Mucosa of descending colon (tissue), 3 donors: ENCODE data around the gene LRBA. TPM values are rescaled to one million over a fixed set of nuclear protein-coding genes. Genes with fewer than 3 reads are reported as not detected.

Experiments
- ATAC-seq: fragments of 200-7000 bp; cut with Tn5 transposase; one replicate; pipeline ENCODE4 v1.9.1; 2020; ENCODE audit warnings: mild to moderate bottlenecking, moderate library complexity
- DNase-seq, 3 donors: peaks; one replicate each; pipeline ENCODE4 v3.0.0-alpha.2; 2020
- H3K36me3 ChIP-seq: fragments of 200-600 bp; one replicate; pipeline ENCODE4 v1.8.0; 2021; ENCODE audit warnings: low read depth, mild to moderate bottlenecking
- H3K4me1 ChIP-seq: fragments of 200-600 bp; one replicate; pipeline ENCODE4 v1.8.0; 2021; ENCODE audit warnings: low read depth, mild to moderate bottlenecking
- H3K4me3 ChIP-seq: fragments of 200-600 bp; one replicate; pipeline ENCODE4 v1.8.0; 2021; ENCODE audit warnings: mild to moderate bottlenecking
- H3K9me3 ChIP-seq: fragments of 200-600 bp; one replicate; pipeline ENCODE4 v1.8.0; 2021; ENCODE audit warnings: mild to moderate bottlenecking
- CTCF ChIP-seq: fragments of 200-600 bp; IDR thresholded peaks from one replicate; pipeline ENCODE4 v1.8.0; 2022; ENCODE audit warnings: antibody characterized with exemption, mild to moderate bottlenecking
- intact Hi-C, 2 donors: fragments of 100-400 bp; cut with DNase I in 1 of 2; cut with micrococcal nuclease in 1 of 2; formaldehyde crosslinking; loops; one replicate each; pipeline versions ENCODE4 v1.11.0 to v1.11.1; 2022; cut with DNase I, micrococcal nuclease
- total RNA-seq, 3 donors: library from RNA; stranded (reverse); fragmentation: NEBNext Ultra II Directional in 2 of 3; extraction: Animal tissue kit (Norgen Biotek cat#: 25700) in 2 of 3; gene quantifications; one replicate each; pipeline versions ENCODE4 v1.2.1 to v1.2.4, GENCODE V29; 2021 to 2023
- donor health status: DM: no; HTN: no; CAD: no; lungs with moderate emphysema.
- donor health status: DM: no; HTN: no; CAD: no.
- donor health status: DM: no; HTN: yes; CAD: no.

Gene LRBA
- total RNA-seq, 3 donors from 2014 or later: 69.8 to 98.4 (median 76.2) TPM

GRCh38 chr4:150582146-150582872, 432.8 kb downstream of the LRBA start, which contains the start of gene MAB21L2:
TSS of gene MAB21L2 (plus strand) at chr4:150582151. CDS start at chr4:150583030, 879 bp downstream.
- intact Hi-C loops: loop anchor here in 1 of 2 donors (5.0 kb wide), 1 partner anchor 280 kb away; no protein-coding TSS in a partner anchor
- H3K4me1 ChIP-seq: no peaks in the 10 kb centered on the region
- no peaks in the 10 kb centered on the region for H3K9me3 ChIP-seq
- TF ChIP-seq CTCF: no peak
- H3K4me3 ChIP-seq: peak within 1 kb of the TSS; percentile 13
- ATAC-seq: no peak
- no peaks in the 10 kb centered on the region for H3K36me3 ChIP-seq
- DNase-seq: no peak

GRCh38 chr4:150581641-150582051, 433.4 kb downstream of the LRBA start:
- no peak for TF ChIP-seq CTCF
- DNase-seq (peak; percentile 30 to 55 (median 50)), ATAC-seq (peak; percentile 65)
- H3K4me3 ChIP-seq: no peak overlapping the region
- H3K4me1 ChIP-seq: no peaks in the 10 kb centered on the region
- intact Hi-C loops: loop anchor here in 1 of 2 donors (5.0 kb wide), 1 partner anchor 279 kb away; no protein-coding TSS in a partner anchor
- no peaks in the 10 kb centered on the region for H3K9me3 ChIP-seq
- H3K36me3 ChIP-seq: no peaks in the 10 kb centered on the region

GRCh38 chr4:150581056-150581605, 434.0 kb downstream of the LRBA start:
- DNase-seq: no peak
- no peak for TF ChIP-seq CTCF
- intact Hi-C loops: loop anchor here in 1 of 2 donors (5.0 kb wide), 1 partner anchor 279 kb away; no protein-coding TSS in a partner anchor
- H3K4me1 ChIP-seq: no peaks in the 10 kb centered on the region
- no peak overlapping the region for H3K4me3 ChIP-seq
- no peaks in the 10 kb centered on the region for H3K36me3 ChIP-seq
- no peak for ATAC-seq
- H3K9me3 ChIP-seq: no peaks in the 10 kb centered on the region

GRCh38 chr4:150580306-150580705, 434.8 kb downstream of the LRBA start:
- no peaks in the 10 kb centered on the region for H3K4me1 ChIP-seq
- intact Hi-C loops: loop anchor here in 1 of 2 donors (5.0 kb wide), 1 partner anchor 278 kb away; no protein-coding TSS in a partner anchor
- no peak for TF ChIP-seq CTCF
- H3K9me3 ChIP-seq: no peaks in the 10 kb centered on the region
- no peaks in the 10 kb centered on the region for H3K36me3 ChIP-seq
- H3K4me3 ChIP-seq: no peak overlapping the region
- no peak for ATAC-seq
- no peak for DNase-seq

- intact Hi-C loops: loop anchor here in 1 of 2 donors (5.0 kb wide), 1 partner anchor 277 kb away; no protein-coding TSS in a partner anchor
- no peak overlapping the region for H3K4me3 ChIP-seq
- no peaks in the 10 kb centered on the region for H3K36me3 ChIP-seq
- DNase-seq (peak in 2 of 3 donors; percentile 32 to 52), ATAC-seq (peak; percentile 30)
- H3K9me3 ChIP-seq: no peaks in the 10 kb centered on the region
- no peak for TF ChIP-seq CTCF
- no peaks in the 10 kb centered on the region for H3K4me1 ChIP-seq
These were observed 435.4 kb downstream of the LRBA start for GRCh38 chr4:150579551-150580234.
